ENCODE results near the gene MICALL1.

MICALL1 gene

GRCh38 chr22:37905534-37906363, at the start of gene MICALL1:
TSS of gene MICALL1 (plus strand) at chr22:37906297. CDS start at chr22:37906423, 126 bp downstream.
- no peak for DNase-seq

GRCh38 chr22:37860796-37861421, 45.2 kb upstream of the MICALL1 start:
- DNase-seq = no peak

- no peak for DNase-seq
These were observed 43.3 kb upstream of the MICALL1 start for GRCh38 chr22:37862570-37863325.

GRCh38 chr22:37865510-37865909, 40.6 kb upstream of the MICALL1 start:
- no peak for DNase-seq

GRCh38 chr22:37870273-37870672, 35.8 kb upstream of the MICALL1 start:
- no peak for DNase-seq

GRCh38 chr22:37880668-37881440, 25.2 kb upstream of the MICALL1 start:
- no peak for DNase-seq

GRCh38 chr22:37884420-37884819, 21.7 kb upstream of the MICALL1 start:
- DNase-seq = no peak

GRCh38 chr22:37887584-37888378, 18.3 kb upstream of the MICALL1 start:
- no peak for DNase-seq

GRCh38 chr22:37891926-37892325, 14.2 kb upstream of the MICALL1 start:
- no peak for DNase-seq

GRCh38 chr22:37892566-37893335, 13.3 kb upstream of the MICALL1 start:
- no peak for DNase-seq

- DNase-seq = no peak
These were observed 12.5 kb upstream of the MICALL1 start for GRCh38 chr22:37893583-37893983.

GRCh38 chr22:37894939-37895670, 11.0 kb upstream of the MICALL1 start:
- no peak for DNase-seq

GRCh38 chr22:37896181-37896592, 9.9 kb upstream of the MICALL1 start:
- no peak for DNase-seq

GRCh38 chr22:37896939-37897338, 9.2 kb upstream of the MICALL1 start:
- DNase-seq = no peak

GRCh38 chr22:37897807-37898206, 8.3 kb upstream of the MICALL1 start:
- no peak for DNase-seq

- DNase-seq = no peak
These were observed 7.5 kb upstream of the MICALL1 start for GRCh38 chr22:37898441-37899181.

- no peak for DNase-seq
These were observed 1.2 kb upstream of the MICALL1 start for GRCh38 chr22:37904572-37905533.

GRCh38 chr22:37906364-37907008, 389 bp downstream of the MICALL1 start:
- no peak for DNase-seq
